Endothelial cell of hepatic sinusoid (primary cell): Measurements from ENCODE around the gene SYMPK.

Source experiments
- in situ Hi-C: cut with HindIII; loops from 2 replicates; pipeline ENCODE4 v1.10.0; 2017; ENCODE audit warnings: low sequenced_read_pairs

Gene SYMPK

DNA sequence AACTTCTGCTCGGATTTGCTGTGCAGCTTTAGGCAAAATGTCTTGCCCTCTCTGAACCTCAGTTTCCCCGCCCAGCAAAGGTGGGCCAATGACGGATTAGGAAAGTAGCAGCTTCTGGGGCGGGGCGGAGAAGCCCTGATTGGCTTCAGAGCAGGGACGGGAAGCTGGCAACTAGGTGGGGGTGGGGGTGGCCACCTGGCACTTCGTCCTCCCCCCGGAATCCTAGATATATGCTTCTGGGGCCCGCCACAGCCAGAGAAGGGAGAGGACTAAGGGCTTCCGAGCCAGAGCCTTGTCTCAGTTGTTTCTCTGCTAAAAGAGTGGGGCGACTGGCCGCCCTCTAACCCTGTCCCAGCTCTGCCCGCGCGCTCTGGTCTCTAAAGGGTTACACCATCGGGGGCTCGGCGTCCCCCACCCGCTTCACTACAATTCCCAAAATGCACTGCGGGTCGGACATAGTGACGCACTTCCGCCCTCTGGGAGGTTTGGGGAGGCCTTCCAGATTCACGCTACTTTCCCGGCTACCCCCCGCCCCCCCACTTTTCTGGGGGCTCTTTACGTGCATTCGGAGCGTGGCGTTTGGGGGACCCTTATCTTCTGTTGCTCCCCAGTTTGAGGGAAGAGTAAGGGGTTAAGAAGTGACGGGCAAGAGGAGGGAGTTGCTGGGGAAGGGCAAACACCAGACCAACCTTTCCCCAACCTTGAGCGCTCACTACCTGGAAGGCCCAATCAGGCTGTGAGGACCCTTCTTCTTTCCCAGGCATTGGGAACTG, 23.7 kb upstream of the SYMPK start:
- in situ Hi-C loops: no loop called here

DNA sequence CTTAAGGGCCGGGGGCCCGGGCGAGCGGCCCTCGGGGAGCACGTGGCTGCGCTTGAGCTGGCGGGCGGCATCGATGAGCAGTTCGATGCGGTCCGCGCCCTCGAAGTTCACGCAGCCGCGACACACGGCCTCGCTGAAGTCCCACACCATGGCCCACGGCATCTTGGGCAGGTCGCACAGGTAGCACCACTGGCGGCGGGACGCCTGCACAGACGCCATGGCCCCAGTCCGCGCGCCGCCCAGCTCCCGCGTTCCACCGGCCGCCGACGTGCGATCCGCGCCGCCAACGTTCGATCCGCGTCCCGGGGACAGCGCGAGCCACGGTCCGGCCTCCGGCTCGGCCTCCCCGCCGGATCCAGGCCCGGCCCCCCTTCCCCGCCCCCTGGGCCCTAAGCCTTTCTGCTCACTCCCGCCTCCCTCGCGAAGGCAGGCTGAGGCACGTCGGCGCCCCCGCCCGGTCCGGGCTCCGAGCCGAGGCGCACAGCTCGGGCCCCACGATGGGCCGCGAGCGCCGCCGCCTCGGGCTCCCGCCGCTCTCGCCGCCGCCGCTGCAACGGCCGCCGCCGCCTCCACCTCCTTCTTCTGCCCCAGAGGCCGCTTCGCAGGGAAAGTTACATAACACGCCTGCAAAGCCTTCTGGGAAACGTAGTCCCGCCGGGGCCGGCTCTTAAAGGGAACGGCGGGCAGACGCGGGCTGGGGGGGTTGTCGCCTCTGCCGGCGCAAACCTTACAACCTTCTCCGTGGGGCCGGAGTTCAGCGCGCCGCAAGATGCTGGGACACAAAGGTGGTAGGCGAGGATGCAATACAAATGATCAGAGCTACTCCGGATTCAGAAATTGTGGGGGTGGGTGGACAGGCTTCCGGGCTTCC, 22.8 kb upstream of the SYMPK start, which contains the start of gene IRF2BP1:
Gene IRF2BP1 (minus strand): TSS at position 586 of the 871 bp plus-strand sequence. CDS start 367 bp downstream, at position 219.
- in situ Hi-C loops: no loop called here

DNA sequence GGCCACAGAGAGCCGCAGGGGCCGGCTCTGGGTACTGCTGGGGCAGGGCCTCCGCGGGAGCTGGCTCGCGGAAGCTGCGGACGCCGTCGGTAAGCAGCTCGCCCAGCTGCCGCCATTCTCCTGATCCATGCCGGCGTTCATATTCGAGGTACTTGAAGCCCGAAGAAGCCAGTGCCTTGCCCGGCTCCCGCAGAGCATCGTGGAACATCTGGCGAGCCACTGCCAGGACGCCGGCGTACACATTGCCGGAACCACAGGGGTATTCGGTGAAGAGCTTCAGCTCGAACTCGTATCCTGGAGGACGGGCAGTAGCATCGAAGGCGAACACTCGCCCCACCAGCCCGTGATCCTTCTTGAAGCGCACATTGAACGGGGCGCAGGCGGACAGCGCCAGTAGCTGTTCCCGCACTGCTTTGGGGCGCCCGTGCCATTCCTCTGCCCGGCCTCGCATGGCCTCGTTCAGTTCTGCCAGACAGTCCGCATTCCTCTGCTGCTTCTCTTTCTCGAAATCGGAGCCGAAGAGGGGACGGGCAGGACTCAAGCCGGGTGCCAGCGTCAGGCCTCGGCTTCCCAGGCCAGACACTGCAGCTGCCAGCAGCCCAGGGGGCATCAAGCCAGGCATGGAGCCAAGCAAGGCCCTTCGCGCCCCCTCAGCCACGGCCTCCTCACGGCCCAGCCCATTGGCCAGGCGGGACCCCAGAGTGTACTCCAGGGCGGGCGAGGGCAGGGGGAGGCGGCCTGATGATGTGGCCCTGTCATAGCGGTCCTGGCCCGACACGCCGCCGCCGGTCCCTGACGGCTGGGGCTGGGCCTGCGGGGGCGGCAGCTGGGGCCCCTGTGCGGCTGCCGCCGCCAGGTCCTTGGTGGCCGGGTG, 22.0 kb upstream of the SYMPK start:
- in situ Hi-C loops: no loop called here

DNA sequence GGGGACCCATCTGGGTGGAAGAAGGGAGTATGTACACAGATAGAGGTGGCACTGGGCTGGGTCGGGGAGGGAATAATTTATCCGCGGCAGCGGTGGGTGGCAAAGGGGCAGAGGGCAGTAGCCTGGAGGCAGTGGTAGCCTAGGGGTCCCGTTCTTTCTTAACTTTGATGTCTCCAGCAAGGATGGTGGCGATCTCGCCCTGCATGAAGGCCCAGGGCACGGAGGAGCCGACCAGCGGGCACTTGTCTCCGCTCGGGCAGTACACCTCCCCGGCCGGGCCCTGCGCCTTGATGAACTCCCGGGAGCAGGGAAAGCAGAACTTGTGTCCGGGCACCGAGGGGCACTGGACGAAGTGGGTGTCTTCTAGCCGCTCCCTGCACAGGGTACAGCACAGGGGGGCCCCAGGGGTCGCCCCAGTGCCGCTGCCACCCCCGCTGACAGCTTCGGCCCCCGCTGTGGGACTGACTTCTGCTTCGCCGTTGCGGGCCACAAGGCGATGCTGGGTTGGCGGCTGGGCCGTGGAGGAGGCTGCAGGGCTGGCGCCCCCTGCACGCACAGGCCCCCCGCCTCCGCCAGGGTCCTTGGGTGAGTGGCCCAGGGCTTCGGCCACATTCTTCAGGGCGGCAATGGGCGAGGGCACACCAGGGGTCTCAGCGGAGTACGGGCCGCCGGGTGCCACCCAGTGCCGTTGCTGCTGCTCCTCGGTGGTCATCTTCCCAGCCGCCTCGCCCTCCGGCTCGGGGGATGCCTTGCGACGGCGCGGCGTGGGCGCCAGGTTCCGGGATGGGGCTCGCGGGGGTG, 21.1 kb upstream of the SYMPK start:
- in situ Hi-C loops: no loop called here

DNA sequence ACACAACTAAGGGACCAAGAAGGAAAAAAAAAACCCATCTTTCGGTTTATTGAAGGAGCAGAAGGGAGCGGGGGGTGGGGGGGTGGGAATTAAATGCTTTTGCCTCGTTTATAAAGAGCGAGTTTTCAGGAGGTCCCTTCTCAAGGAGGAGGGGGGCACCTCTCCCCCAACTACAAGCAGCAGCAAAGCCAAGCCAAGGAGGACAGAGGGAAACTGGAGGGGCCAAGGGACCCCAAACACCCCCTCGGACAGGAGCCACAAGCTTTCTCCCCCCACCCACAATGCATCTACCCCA, 20.6 kb upstream of the SYMPK start:
- in situ Hi-C loops: no loop called here

DNA sequence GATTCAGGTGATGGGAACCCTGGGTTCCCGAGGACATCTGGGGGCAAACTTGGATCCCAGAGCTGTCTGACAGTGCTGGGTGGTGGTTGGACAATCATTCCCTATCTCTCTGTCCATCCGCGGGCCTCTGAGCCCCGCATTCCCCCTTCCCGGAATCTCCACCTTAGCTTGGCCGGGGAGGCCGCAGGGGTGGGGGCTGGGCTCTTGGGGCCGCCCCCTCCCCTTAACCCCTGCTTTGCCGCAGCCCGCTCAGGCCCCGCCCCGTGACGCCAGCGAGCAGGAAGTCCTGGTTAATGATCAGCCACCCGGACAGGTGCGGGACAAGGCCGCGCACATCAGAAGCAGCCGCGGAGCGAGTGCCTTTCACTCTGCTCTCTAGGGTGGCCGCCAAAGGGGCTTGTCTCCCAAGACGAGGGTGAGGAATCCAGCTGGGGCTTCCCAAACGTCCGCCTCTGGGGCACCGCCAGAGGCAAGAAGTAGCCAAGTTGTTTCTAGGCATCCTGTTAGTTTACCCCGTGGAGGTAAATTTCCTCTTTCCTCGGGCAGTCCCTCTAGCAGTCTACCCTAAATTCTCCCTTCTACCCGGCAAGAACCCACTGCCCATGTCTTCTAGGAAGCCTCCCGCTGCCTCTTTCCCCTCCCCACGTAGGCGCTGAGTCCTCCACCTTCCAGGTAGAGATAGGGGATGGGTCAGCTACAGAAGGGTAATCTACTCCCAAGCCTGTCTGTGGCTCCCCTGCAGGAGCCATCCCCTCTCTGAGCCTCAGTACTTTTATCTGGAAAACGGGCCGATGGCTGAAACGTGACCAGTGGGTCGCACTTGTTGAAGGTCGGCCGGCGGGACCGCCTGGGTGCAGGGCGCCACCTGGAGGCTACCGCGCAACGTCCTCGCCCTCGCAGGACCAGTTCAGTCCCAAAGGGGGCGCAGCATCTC, 20.0 kb upstream of the SYMPK start:
- in situ Hi-C loops: no loop called here

DNA sequence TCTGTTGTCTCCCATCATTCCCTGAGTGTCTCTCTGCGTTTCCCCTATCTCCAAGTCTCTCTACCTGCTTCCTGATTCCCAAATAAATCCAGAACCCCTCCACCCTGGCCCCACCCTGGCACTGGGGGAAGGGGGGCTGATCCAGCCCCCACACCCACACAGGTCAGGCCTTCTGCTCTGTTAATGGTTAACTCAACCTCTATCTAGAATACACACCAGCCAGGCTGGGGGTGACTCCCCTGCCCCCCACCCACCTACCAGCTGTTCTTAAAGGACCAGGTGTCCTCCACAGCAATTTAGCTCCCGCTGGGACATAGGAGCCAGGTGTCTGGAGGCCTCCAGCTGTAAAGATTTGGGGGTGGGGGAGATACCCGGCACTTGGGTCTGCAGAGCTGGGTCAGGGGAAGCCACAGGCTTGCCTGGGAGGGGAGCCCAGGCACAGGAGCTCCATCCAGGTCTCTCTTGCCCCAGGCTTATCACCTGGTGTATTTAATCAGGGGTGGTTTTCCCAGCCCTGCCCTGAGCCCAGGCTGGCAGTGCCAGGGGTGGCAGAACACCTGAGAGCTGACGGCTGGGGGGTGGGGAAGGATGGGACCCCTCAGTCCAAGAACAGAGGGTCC, 19.1 kb upstream of the SYMPK start:
- in situ Hi-C loops: no loop called here

DNA sequence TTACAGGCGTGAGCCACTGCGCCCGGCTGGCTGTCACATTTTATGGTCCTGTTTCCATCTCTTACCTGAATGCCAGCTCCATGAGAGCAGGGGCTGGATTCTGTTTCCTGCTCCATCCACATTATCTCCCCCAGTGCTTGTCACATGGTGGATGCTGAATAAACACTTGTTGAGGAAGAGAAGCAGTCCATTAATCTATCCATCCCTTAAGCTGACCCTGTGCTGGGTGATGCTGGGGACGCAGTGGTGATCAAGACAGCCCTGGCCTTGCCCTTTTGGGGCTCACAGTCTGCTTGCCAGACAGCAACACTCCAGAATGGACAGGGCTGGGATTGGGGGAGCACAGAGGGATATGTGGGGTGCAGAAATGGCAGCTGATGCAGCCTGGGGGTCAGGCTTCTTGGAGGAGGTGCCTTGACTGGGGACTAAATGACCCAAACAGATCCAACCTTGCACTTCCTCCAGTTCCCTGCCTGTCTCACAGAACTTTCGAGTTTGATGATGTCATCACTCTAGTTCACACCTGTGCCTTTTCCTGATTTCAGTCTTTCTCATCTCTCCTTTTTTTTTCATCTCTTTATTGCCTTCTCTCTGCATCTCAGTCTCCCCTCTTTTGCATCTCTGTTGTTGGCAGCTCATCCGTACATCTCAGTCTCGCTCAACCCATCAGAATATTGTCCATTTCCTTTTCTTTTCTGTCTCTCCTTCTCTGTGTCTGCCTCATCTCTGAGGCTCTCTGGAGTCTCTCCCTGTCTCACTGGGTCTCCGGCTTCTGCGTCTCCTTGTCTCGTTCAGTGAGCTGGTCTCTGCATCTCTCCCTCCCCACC, 18.3 kb upstream of the SYMPK start:
- in situ Hi-C loops: no loop called here

DNA sequence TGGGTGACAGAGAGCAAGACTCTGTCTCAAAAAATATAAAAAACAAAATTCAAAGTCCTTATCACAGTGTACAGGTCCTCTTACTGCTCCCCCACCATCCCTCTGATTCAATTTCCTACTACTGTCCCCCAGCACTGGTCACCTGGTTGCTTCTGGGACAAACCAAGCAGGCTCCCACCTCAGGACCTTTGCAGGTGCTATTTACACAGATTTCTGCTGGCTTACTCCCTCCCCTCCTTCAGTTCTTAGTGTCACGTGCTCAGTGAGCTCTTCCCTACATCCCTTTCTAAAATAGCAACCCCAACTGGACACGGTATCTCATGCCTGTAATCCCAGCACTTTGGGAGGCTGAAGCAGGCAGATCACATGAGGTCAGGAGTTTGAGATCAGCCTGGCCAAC, 17.0 kb upstream of the SYMPK start:
- in situ Hi-C loops: no loop called here

DNA sequence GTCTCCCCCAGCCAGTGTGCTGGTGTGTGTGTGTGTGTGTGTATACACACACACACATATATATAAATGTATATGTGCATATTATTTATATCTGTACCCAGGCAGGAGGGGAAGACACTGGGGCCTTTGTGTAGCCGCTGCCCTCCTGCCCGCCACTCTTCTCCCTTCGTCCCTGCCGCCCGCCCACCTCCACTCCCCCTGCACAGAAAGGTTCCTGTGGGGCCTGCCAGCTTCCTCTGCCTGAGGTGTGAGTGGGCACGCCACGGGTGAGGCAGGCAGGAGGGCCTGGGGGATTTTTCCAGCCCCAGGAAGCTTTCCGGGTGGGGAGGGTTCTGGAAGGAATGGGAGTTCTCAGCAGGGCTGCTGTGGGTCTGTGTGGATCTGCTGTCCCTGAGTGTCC, 16.1 kb upstream of the SYMPK start:
- in situ Hi-C loops: no loop called here

DNA sequence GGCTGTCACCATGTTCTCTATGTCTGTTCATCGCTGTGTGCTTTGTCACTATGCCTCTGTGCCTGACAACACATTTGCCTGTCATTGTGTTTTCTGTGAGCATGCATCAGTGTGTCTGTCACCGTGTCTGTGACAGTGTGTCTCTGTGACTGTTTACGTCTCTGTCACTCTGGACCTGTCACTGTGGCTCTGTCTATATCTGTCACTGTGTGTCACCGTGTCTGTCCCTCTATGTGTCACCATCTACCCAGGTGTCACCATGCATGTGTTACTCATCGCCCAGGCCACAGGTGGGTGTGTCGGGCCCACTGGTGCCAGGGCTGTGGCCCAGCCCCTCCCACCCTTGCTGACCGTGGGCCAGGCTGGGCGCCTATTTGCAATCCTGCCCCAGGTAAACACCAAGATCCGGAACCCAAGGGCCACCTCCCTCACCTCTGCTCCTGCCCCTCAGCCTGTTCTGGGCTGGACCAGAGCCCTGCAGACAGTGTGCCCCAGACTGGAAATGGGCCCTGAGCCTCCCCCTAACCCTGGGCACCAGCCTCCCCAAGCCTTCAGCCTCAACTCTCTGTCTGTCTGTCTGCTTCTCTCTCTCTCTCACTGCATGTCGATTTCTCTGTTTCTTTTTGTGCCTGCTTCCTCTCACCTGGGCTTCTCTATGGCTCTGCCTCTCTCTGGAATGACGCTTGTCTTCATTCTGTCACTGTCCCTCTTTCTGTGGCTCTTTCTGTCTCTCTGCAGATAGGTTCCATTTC, 15.3 kb upstream of the SYMPK start:
- in situ Hi-C loops: no loop called here

DNA sequence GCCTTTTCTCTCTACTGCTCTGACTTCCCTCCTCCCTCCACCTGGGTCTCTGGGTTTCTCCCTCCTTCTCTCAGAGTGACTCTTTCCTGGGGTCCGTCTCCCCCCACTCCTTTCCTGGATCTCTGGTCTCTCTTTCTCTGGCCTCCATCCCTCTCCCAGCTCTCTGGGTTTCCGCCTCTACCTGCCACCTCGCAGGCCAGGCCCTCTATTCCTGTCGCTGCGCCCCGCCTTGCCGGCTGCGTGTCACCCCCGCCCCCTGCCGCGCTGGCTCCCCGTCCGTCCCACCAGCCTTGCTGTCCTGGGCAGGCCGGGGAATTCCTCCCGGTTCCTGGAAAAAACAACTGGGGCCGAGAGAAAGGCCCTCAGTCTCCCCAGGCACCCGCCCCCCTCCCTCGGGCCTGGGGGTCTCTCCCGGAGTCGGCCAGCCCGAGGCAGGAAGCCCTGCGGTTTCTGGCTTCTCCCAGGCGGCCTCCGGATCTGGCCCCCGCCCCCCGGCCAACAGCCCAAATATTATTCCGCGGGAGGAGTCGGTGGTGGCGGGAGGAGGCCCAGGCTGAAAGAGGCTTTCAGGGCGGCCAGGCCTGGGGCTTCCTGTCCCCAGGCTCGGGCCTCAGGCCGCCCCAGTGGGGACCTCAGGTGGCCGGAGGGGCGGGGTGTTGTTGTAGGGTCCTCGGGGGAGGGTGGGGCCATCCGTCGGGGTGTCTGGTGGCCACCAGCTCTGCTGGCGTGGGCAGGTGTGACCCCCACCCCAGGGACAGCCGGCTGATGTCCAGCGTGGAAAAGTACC, 13.7 kb upstream of the SYMPK start:
- in situ Hi-C loops: no loop called here

DNA sequence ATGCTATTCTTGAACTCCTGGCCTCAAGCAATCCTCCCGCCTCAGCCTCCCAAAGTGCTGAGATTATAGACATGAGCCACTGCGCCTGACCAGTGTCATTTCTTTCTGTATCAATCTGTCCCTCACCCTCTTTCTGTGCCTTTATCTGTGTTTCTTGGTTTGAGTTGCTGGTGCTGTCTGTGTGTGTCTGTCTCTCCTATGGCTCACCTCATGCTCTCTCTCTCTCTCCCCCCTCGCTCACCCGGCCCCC, 13.1 kb upstream of the SYMPK start:
- in situ Hi-C loops: no loop called here

DNA sequence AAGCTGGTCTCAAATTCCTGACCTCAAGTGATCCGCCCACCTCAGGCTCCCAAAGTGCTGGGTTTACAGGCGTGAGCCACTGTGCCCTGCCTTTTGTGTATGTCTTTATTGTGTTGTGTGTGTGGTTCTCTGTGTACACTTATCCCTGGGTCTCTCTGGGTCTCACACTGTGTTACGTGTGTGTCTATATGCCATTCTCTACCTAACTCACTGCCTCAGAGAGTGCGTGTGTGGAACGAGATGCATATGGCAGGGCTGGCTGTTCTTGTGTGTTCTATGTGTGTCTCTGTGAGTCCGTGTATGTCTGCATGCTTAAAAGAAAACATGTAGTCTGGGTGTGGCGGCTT, 11.6 kb upstream of the SYMPK start:
- in situ Hi-C loops: no loop called here

DNA sequence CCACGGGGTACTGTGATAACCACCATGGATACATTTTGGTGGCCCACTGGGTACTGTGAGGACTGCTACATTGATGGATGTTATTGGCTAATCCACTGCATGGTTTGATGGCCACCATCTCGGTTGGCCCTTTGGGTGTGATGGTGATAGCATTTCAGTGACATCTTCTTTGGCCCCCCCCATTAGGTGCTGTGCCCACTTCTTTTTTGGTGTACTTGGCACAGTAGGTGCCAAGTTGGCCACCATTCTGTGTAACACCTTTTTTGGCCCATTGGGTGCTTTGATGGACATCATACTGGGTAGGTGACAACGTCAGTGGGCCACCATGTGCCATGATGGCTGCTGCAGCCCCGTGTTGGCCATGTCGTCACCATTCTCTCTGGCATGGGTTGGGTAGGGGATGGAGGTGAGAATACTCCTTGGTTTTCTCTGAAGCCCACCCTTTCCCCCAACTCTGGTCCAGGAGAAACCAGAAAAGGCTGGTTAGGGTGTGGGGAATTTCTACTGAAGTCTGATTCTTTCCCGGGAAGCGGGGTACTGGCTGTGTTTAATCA, 10.3 kb upstream of the SYMPK start:
- in situ Hi-C loops: no loop called here

DNA sequence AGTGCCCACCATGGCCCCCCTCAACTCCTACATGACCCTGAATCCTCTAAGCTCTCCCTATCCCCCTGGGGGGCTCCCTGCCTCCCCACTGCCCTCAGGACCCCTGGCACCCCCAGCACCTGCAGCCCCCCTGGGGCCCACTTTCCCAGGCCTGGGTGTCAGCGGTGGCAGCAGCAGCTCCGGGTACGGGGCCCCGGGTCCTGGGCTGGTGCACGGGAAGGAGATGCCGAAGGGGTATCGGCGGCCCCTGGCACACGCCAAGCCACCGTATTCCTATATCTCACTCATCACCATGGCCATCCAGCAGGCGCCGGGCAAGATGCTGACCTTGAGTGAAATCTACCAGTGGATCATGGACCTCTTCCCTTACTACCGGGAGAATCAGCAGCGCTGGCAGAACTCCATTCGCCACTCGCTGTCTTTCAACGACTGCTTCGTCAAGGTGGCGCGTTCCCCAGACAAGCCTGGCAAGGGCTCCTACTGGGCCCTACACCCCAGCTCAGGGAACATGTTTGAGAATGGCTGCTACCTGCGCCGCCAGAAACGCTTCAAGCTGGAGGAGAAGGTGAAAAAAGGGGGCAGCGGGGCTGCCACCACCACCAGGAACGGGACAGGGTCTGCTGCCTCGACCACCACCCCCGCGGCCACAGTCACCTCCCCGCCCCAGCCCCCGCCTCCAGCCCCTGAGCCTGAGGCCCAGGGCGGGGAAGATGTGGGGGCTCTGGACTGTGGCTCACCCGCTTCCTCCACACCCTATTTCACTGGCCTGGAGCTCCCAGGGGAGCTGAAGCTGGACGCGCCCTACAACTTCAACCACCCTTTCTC, 9.4 kb upstream of the SYMPK start:
- in situ Hi-C loops: no loop called here
